HTR-8/SVneo (cell line): ENCODE measurements around the gene PIBF1.
"Not testable (repeated sequence)": the region's sequence is repeated elsewhere in the genome, so short reads cannot be mapped to it uniquely, and the experiment has no call there.

ENCODE experiments used
- DNase-seq: peaks from one replicate; pipeline ENCODE4 v3.0.0; 2011; ENCODE audit warnings: low spot score, mixed read lengths; ENCODE audit not compliant: insufficient read length
- FAIRE-seq: peaks from 2 replicates; lab custom pipeline; 2011; peaks lifted over from hg19 to GRCh38; lab: Jason Lieb, UNC

Gene PIBF1

GRCh38 chr13:72891423-72891822 is 109.5 kb downstream of the PIBF1 start:
- DNase-seq (no peak), FAIRE-seq (no peak)

GRCh38 chr13:72896869-72897268 is 114.9 kb downstream of the PIBF1 start:
- DNase-seq (no peak), FAIRE-seq (no peak)

GRCh38 chr13:72901546-72901945 is 119.6 kb downstream of the PIBF1 start:
- DNase-seq, FAIRE-seq: not testable (repeated sequence)

GRCh38 chr13:72908416-72908815 is 126.5 kb downstream of the PIBF1 start:
- DNase-seq (no peak), FAIRE-seq (no peak)

- no peak for FAIRE-seq
- no peak for DNase-seq
Observed at GRCh38 chr13:72911981-72912380, 130.0 kb downstream of the PIBF1 start.

GRCh38 chr13:72920097-72920496 is 138.2 kb downstream of the PIBF1 start:
- DNase-seq (no peak), FAIRE-seq (no peak)

- DNase-seq (no peak), FAIRE-seq (no peak)
Observed at GRCh38 chr13:72931311-72931710, 149.4 kb downstream of the PIBF1 start.

- no peak for FAIRE-seq
- DNase-seq, result no peak
Observed at GRCh38 chr13:72932250-72932649, 150.3 kb downstream of the PIBF1 start.

GRCh38 chr13:72946267-72946666 is 164.3 kb downstream of the PIBF1 start:
- DNase-seq, FAIRE-seq: not testable (repeated sequence)

GRCh38 chr13:72952529-72953141 is 170.7 kb downstream of the PIBF1 start:
- DNase-seq (no peak), FAIRE-seq (no peak)

GRCh38 chr13:72953391-72953965 is 171.5 kb downstream of the PIBF1 start:
- DNase-seq (no peak), FAIRE-seq (no peak)

- FAIRE-seq (no peak), DNase-seq (no peak)
Observed at GRCh38 chr13:72959643-72960042, 177.7 kb downstream of the PIBF1 start.

- no peak for DNase-seq
- FAIRE-seq, result no peak
Observed at GRCh38 chr13:72960114-72960513, 178.2 kb downstream of the PIBF1 start.

GRCh38 chr13:72960541-72960940 is 178.6 kb downstream of the PIBF1 start:
- no peak for DNase-seq
- no peak for FAIRE-seq

GRCh38 chr13:72963762-72964161 is 181.8 kb downstream of the PIBF1 start:
- DNase-seq (no peak), FAIRE-seq (no peak)

- DNase-seq, result no peak
- FAIRE-seq, result no peak
Observed at GRCh38 chr13:72970301-72970880, 188.5 kb downstream of the PIBF1 start.

GRCh38 chr13:72970956-72971355 is 189.0 kb downstream of the PIBF1 start:
- DNase-seq (no peak), FAIRE-seq (no peak)

GRCh38 chr13:72973234-72973633 is 191.3 kb downstream of the PIBF1 start:
- FAIRE-seq (no peak), DNase-seq (no peak)

GRCh38 chr13:72983085-72983768 is 201.3 kb downstream of the PIBF1 start:
- FAIRE-seq (no peak), DNase-seq (no peak)

GRCh38 chr13:72985610-72986009 is 203.7 kb downstream of the PIBF1 start:
- DNase-seq, result no peak
- FAIRE-seq, result no peak

GRCh38 chr13:72986197-72986596 is 204.3 kb downstream of the PIBF1 start:
- FAIRE-seq, result no peak
- DNase-seq, result no peak
